ENCODE data around the gene ERAS.

DNA sequence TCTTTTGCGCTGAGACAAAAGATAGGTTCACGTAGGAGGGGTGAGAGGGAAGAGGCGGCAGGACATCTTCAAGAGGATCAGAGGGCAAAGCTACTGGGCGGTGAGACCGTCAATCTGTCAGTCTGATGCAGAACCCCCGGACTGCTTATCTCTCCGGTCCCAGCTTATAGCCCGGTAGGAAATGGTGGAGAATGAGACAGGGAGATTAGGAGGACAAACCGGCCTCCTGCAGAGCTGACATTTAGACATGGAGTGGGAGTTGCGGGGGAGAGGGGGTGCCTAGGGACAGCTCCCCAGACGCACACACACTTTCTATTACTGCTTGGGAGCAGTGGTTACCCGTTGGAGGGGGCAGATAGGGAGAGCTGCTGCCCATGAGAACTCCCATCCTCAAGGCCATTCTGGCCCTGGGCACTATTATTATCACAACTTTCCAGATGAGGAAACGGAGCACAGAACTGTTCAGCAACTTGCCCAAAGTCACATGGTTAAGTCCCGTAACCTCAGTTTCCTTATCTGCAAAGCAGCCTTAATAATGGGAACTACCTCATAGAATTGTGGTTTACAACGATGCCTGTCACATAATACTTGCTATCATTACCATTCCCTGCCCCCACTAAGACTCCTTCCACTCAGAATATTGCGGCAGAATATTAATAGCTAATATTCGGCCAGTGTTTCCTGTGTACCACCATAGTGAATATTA is 25.6 kb upstream of the ERAS start:
- TF ChIP-seq EZH2 (IDR thresholded peaks at IDR 0.05; ENCODE audit: borderline replicate concordance, low read depth, low read length, poor library complexity, severe bottlenecking): no peak
- TF ChIP-seq, protein P1, sequence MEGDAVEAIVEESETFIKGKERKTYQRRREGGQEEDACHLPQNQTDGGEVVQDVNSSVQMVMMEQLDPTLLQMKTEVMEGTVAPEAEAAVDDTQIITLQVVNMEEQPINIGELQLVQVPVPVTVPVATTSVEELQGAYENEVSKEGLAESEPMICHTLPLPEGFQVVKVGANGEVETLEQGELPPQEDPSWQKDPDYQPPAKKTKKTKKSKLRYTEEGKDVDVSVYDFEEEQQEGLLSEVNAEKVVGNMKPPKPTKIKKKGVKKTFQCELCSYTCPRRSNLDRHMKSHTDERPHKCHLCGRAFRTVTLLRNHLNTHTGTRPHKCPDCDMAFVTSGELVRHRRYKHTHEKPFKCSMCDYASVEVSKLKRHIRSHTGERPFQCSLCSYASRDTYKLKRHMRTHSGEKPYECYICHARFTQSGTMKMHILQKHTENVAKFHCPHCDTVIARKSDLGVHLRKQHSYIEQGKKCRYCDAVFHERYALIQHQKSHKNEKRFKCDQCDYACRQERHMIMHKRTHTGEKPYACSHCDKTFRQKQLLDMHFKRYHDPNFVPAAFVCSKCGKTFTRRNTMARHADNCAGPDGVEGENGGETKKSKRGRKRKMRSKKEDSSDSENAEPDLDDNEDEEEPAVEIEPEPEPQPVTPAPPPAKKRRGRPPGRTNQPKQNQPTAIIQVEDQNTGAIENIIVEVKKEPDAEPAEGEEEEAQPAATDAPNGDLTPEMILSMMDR (conservative IDR thresholded peaks at IDR 0.05; ENCODE audit: low read depth, low read length): no peak

Data from A673 (cell line).